ENCODE measurements around the gene PRPF39. TPM values are rescaled to one million over a fixed set of nuclear protein-coding genes. Genes with fewer than 3 reads are reported as not detected.
A peak's percentile ranks its signal among the peaks of the same experiment; 100 is the strongest.

Gene PRPF39
- polyA plus RNA-seq, 3 donors: 3.3 to 26.1 (median 5.4) TPM

- peaks cover 17 to 26% of the 10 kb centered on the region in 2 donors for H3K36me3 ChIP-seq (replicated peaks in 1 of 2; ENCODE audit: control insufficient read depth in 1 of 2, insufficient read depth in 2 of 2, low read length in 2 of 2)
- no peak for TF ChIP-seq CTCF (IDR thresholded peaks at IDR 0.05)
- H3K4me1 ChIP-seq (ENCODE audit: control insufficient read depth in 1 of 2, insufficient read depth in 2 of 2, low read length in 2 of 2): no peaks in the 10 kb centered on the region
- 100% methylated on average over 2 of the region's 2 CpGs for whole genome bisulfite sequencing (ENCODE audit: insufficient coverage)
- H3K79me2 ChIP-seq (ENCODE audit: insufficient read depth, low read length): no peaks in the 10 kb centered on the region
- no peaks in the 10 kb centered on the region for H4K20me1 ChIP-seq (ENCODE audit: insufficient read depth, low read length)
- H3K27ac ChIP-seq (ENCODE audit: low read depth in 1 of 2, low read length in 2 of 2): no peak overlapping the region
- peaks cover 8 to 20% (median 12%) of the 10 kb centered on the region in 7 donors for H3K9me3 Mint-ChIP-seq
- H2AFZ ChIP-seq (ENCODE audit: insufficient read depth, low read depth, low read length, poor library complexity, severe bottlenecking): no peak overlapping the region
- H3K36me3 Mint-ChIP-seq: peaks cover 29 to 49% of the 10 kb centered on the region in 2 donors
- H3K27me3 ChIP-seq (ENCODE audit: control insufficient read depth in 2 of 2, insufficient read depth in 2 of 2, low read length in 2 of 2): no peaks in the 10 kb centered on the region
- intact Hi-C loops (cut with micrococcal nuclease): no loop called here
- H3K4me3 Mint-ChIP-seq: no peak overlapping the region
- H3K27ac Mint-ChIP-seq: no peak overlapping the region
- DNase-seq: no peak
- no peak overlapping the region for H3K4me2 ChIP-seq (replicated peaks; ENCODE audit: extremely low read depth, low read length, poor library complexity, severe bottlenecking)
- H3K9ac ChIP-seq (ENCODE audit: insufficient read depth, low read length, poor library complexity, severe bottlenecking): no peak overlapping the region
- H3K4me3 ChIP-seq (replicated peaks in 1 of 3; ENCODE audit: low read depth in 2 of 3, low read length in 3 of 3): no peak overlapping the region
- no peaks in the 10 kb centered on the region for H3K4me1 Mint-ChIP-seq
- peaks cover 14 to 23% of the 10 kb centered on the region in 2 donors for H3K9me3 ChIP-seq (replicated peaks in 1 of 2; ENCODE audit: control insufficient read depth in 1 of 2, insufficient read depth in 1 of 2, low read length in 2 of 2)
- peaks cover 0 to 1% (median 0%) of the 10 kb centered on the region in 3 donors for H3K27me3 Mint-ChIP-seq (ENCODE audit: low read depth in 3 of 3)
These were observed 44.5 kb upstream of the PRPF39 start for GRCh38 chr14:45039390-45039789.

GRCh38 chr14:45041641-45042040 is 42.3 kb upstream of the PRPF39 start:
- Histone ChIP-seq H3K9ac (ENCODE audit: insufficient read depth, low read length, poor library complexity, severe bottlenecking) (no peak overlapping the region), H3K79me2 (ENCODE audit: insufficient read depth, low read length) (no peaks in the 10 kb centered on the region), H3K9me3 (replicated peaks in 1 of 2; ENCODE audit: control insufficient read depth in 1 of 2, insufficient read depth in 1 of 2, low read length in 2 of 2) (peaks cover 14 to 23% of the 10 kb centered on the region in 2 donors), H3K4me1 (ENCODE audit: control insufficient read depth in 1 of 2, insufficient read depth in 2 of 2, low read length in 2 of 2) (no peaks in the 10 kb centered on the region), H2AFZ (ENCODE audit: insufficient read depth, low read depth, low read length, poor library complexity, severe bottlenecking) (no peak overlapping the region), H3K27ac (ENCODE audit: low read depth in 1 of 2, low read length in 2 of 2) (no peak overlapping the region), H3K36me3 (replicated peaks in 1 of 2; ENCODE audit: control insufficient read depth in 1 of 2, insufficient read depth in 2 of 2, low read length in 2 of 2) (peaks cover 17 to 39% of the 10 kb centered on the region in 2 donors), H3K4me3 (replicated peaks in 1 of 3; ENCODE audit: low read depth in 2 of 3, low read length in 3 of 3) (no peak overlapping the region), H4K20me1 (ENCODE audit: insufficient read depth, low read length) (no peaks in the 10 kb centered on the region), H3K27me3 (ENCODE audit: control insufficient read depth in 2 of 2, insufficient read depth in 2 of 2, low read length in 2 of 2) (no peaks in the 10 kb centered on the region), H3K4me2 (replicated peaks; ENCODE audit: extremely low read depth, low read length, poor library complexity, severe bottlenecking) (no peak overlapping the region)
- intact Hi-C loops (cut with micrococcal nuclease): no loop called here
- H3K4me3 Mint-ChIP-seq: no peak overlapping the region
- TF ChIP-seq CTCF (IDR thresholded peaks at IDR 0.05): no peak
- peaks cover 27 to 47% of the 10 kb centered on the region in 2 donors for H3K36me3 Mint-ChIP-seq
- no peaks in the 10 kb centered on the region for H3K4me1 Mint-ChIP-seq
- 100% methylated on average over 2 of the region's 5 CpGs for whole genome bisulfite sequencing (ENCODE audit: insufficient coverage)
- peaks cover 7 to 18% (median 11%) of the 10 kb centered on the region in 7 donors for H3K9me3 Mint-ChIP-seq
- no peak for DNase-seq
- H3K27ac Mint-ChIP-seq: peak overlapping the region in 1 of 7 donors; percentile 37
- H3K27me3 Mint-ChIP-seq (ENCODE audit: low read depth in 3 of 3): peaks cover 0 to 1% (median 0%) of the 10 kb centered on the region in 3 donors

Data from CD14-positive monocyte (primary cell).